ENCODE results near the gene TBC1D3K. TPM values are rescaled to one million over a fixed set of nuclear protein-coding genes. Genes with fewer than 3 reads are reported as not detected.

Gene TBC1D3K
- total RNA-seq = not detected in 2 replicates

DNA sequence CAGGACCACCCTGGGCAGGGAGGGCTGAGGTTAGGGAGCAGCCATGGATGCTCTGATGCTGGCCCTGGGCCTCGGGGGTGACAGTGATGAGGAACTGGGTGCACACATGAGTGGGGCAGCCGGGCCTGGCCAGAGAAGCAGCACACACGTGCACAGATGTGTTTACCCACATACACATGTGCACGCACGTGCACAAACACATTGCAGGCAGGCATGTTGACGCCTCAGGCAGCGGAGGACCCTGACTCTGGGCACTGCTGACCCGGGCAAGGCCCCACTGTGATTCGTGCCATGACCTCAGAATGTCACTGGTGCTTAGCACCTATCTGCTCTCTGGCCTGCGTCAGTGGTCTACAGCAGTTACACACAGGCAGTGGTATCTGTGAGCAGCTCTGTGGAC, at the start of gene TBC1D3K:
Gene TBC1D3K (plus strand): TSS at position 301 of the 400 bp plus-strand sequence. CDS start 1,585 bp downstream, outside the sequence.

Other genes with a start within 250 kb of the TBC1D3K start
- gene HNF1B, start 179.4 kb upstream of the TBC1D3K start, total RNA-seq = under 0.01 TPM in 1 of 2 replicates, not detected in the other
- 2.1 and 3.9 TPM in 2 replicates for gene TBC1D3L, start 64.6 kb downstream of the TBC1D3K start, total RNA-seq
- gene TBC1D3D, start 79.6 kb downstream of the TBC1D3K start, total RNA-seq = 0.12 and 0.89 TPM in 2 replicates
- not detected in 2 replicates for gene TBC1D3C, start 144.2 kb downstream of the TBC1D3K start, total RNA-seq
- 0.11 TPM in 1 of 2 replicates, not detected in the other for gene TBC1D3E, start 203.5 kb downstream of the TBC1D3K start, total RNA-seq

All from uterine smooth muscle cell (primary cell).